ENCODE results near the gene GPI. TPM values are rescaled to one million over a fixed set of nuclear protein-coding genes. Genes with fewer than 3 reads are reported as not detected.
A peak's percentile ranks its signal among the peaks of the same experiment; 100 is the strongest.
"Not testable (repeated sequence)": the region's sequence is repeated elsewhere in the genome, so short reads cannot be mapped to it uniquely, and the experiment has no call there.

Gene GPI
- total and polyA plus RNA-seq, 7 donors: 73.9 to 209 (median 144) TPM

DNA sequence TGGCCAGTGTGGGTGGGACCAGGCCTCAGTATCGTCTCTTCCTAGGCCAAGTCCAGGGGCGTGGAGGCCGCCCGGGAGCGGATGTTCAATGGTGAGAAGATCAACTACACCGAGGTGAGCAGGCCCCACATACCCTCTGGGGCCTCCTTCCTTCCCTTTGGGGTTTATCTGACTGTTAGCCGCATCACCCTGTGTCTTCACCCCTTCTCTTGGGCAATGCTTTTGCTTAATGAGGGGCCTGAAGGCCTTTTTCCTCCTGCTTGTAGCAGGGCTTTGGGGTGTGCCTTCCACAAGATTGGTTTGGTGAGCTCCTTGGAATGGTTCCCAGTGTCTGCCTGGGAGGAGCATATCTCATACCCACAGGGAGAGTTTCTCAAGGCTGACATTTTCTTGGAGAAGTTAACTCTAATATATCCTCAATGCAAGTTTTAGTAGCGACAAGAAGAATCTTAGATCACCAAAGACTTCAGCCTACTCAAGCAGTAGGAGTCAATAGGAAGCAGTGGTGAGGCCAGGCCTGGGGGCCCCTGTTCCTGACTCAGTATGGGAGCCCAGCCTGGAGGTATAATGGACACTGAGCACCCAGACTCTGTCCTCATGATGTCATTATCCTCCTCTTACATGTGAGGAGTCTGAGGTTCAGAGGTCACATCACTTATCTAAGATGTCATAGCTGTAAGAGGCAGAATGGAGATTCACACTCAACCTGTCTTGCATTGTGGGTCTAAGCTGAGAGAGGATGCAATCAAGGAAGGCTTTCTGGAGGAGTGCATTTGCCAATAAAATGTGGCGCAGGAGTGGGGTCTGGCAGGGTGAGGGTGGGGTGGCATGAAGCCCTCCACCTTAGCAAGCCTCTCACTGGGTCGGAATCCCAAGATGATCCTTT lies 2.0 kb downstream of the GPI start:
- no peaks in the 10 kb centered on the region for H3K27me3 ChIP-seq
- TF ChIP-seq EP300 (IDR thresholded peaks at IDR 0.05): no peak
- no peak for TF ChIP-seq POLR2AphosphoS5 (IDR thresholded peaks at IDR 0.05)
- no peak for TF ChIP-seq POLR2A (IDR thresholded peaks at IDR 0.05)
- TF ChIP-seq, protein P1, sequence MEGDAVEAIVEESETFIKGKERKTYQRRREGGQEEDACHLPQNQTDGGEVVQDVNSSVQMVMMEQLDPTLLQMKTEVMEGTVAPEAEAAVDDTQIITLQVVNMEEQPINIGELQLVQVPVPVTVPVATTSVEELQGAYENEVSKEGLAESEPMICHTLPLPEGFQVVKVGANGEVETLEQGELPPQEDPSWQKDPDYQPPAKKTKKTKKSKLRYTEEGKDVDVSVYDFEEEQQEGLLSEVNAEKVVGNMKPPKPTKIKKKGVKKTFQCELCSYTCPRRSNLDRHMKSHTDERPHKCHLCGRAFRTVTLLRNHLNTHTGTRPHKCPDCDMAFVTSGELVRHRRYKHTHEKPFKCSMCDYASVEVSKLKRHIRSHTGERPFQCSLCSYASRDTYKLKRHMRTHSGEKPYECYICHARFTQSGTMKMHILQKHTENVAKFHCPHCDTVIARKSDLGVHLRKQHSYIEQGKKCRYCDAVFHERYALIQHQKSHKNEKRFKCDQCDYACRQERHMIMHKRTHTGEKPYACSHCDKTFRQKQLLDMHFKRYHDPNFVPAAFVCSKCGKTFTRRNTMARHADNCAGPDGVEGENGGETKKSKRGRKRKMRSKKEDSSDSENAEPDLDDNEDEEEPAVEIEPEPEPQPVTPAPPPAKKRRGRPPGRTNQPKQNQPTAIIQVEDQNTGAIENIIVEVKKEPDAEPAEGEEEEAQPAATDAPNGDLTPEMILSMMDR (IDR thresholded peaks at IDR 0.05): no peak
- peaks cover 27 to 50% (median 33%) of the 10 kb centered on the region in 4 donors for H3K36me3 ChIP-seq
- DNase-seq: no peak
- H3K9me3 ChIP-seq: no peaks in the 10 kb centered on the region
- intact Hi-C loops (cut with DNase I): no loop called here
- peak overlapping the region in 2 of 4 donors; percentile 89 to 99 for H3K4me3 ChIP-seq
- peaks cover 0 to 33% (median 27%) of the 10 kb centered on the region in 4 donors for H3K4me1 ChIP-seq
- peak overlapping the region in 1 of 4 donors; percentile 87 for H3K27ac ChIP-seq
- WGBS, 2 donors: 86 to 92% methylated on average over 10 of the region's 10 CpGs

DNA sequence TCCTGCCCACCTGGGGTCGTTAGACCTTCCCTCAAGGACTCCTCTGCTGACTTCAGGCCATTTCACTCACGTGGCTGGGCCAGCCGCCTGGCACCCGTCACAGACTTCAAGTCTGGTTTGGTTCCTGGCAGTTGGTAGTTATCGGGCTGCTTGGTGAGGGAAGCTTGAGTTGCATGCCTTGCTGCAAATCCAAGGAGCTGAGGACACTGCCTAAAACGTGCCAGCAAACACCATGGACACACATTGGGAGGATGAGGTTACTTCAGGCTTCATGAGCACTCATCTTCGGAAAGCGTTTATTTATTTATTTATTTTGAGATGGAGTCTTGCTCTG lies 2.6 kb downstream of the GPI start:
- TF ChIP-seq EP300 (IDR thresholded peaks at IDR 0.05) (no peak), POLR2AphosphoS5 (IDR thresholded peaks at IDR 0.05) (no peak), POLR2A (IDR thresholded peaks at IDR 0.05) (no peak)
- TF ChIP-seq, protein P1 (IDR thresholded peaks at IDR 0.05): no peak
- no peaks in the 10 kb centered on the region for H3K9me3 ChIP-seq
- intact Hi-C loops (cut with DNase I): no loop called here
- H3K36me3 ChIP-seq: peaks cover 27 to 56% (median 35%) of the 10 kb centered on the region in 4 donors
- 88 to 90% methylated on average over 8 of the region's 8 CpGs for WGBS, 2 donors
- H3K4me3 ChIP-seq: no peak overlapping the region
- H3K27ac ChIP-seq: no peak overlapping the region
- H3K4me1 ChIP-seq: peaks cover 0 to 33% (median 27%) of the 10 kb centered on the region in 4 donors
- DNase-seq: no peak
- no peaks in the 10 kb centered on the region for H3K27me3 ChIP-seq

GRCh38 chr19:34368338-34368737 lies 3.3 kb downstream of the GPI start:
- TF ChIP-seq POLR2A (IDR thresholded peaks at IDR 0.05) (no peak), POLR2AphosphoS5 (IDR thresholded peaks at IDR 0.05) (no peak), EP300 (IDR thresholded peaks at IDR 0.05) (no peak)
- TF ChIP-seq, protein P1 (IDR thresholded peaks at IDR 0.05): no peak
- H3K4me1 ChIP-seq: peaks cover 0 to 33% (median 27%) of the 10 kb centered on the region in 4 donors
- H3K36me3 ChIP-seq: peaks cover 27 to 61% (median 35%) of the 10 kb centered on the region in 4 donors
- 84 to 91% methylated on average over 10 of the region's 10 CpGs for WGBS, 2 donors
- intact Hi-C loops (cut with DNase I): no loop called here
- H3K9me3 ChIP-seq: no peaks in the 10 kb centered on the region
- DNase-seq: no peak
- H3K27ac ChIP-seq: no peak overlapping the region
- no peak overlapping the region for H3K4me3 ChIP-seq
- H3K27me3 ChIP-seq: no peaks in the 10 kb centered on the region

GRCh38 chr19:34369166-34369565 lies 4.2 kb downstream of the GPI start:
- H3K4me3 ChIP-seq; H3K27me3 ChIP-seq; H3K9me3 ChIP-seq; DNase-seq; intact Hi-C loops (cut with DNase I); H3K27ac ChIP-seq: not testable (repeated sequence)
- peaks cover 0 to 33% (median 27%) of the 10 kb centered on the region in 4 donors for H3K4me1 ChIP-seq
- 91 to 93% methylated on average over 10 of the region's 10 CpGs for WGBS, 2 donors
- H3K36me3 ChIP-seq: peaks cover 27 to 69% (median 35%) of the 10 kb centered on the region in 4 donors

GRCh38 chr19:34370117-34370516 lies 5.1 kb downstream of the GPI start:
- no peaks in the 10 kb centered on the region for H3K27me3 ChIP-seq
- no peak for DNase-seq
- 81 to 90% methylated on average over 8 of the region's 8 CpGs for WGBS, 2 donors
- intact Hi-C loops (cut with DNase I): no loop called here
- H3K27ac ChIP-seq: no peak overlapping the region
- H3K9me3 ChIP-seq: no peaks in the 10 kb centered on the region
- peaks cover 0 to 28% (median 27%) of the 10 kb centered on the region in 4 donors for H3K4me1 ChIP-seq
- peaks cover 27 to 78% (median 40%) of the 10 kb centered on the region in 4 donors for H3K36me3 ChIP-seq
- TF ChIP-seq, protein P1 (IDR thresholded peaks at IDR 0.05): no peak
- no peak for TF ChIP-seq POLR2A (IDR thresholded peaks at IDR 0.05)
- TF ChIP-seq EP300 (IDR thresholded peaks at IDR 0.05): no peak
- TF ChIP-seq POLR2AphosphoS5 (IDR thresholded peaks at IDR 0.05): no peak
- no peak overlapping the region for H3K4me3 ChIP-seq

Measured in sigmoid colon (tissue), 7 donors.